Activated naive CD4-positive, alpha-beta T cell treated with Interleukin-2 at 50 U/mL for 16 hours (primary cell): ENCODE measurements around the gene OR52E1.

Experiments used
- DNase-seq: peaks from one replicate; pipeline ENCODE4 v3.0.0-alpha.2; 2020

Gene OR52E1

GRCh38 chr11:5118893-5119292 is 49.5 kb downstream of the OR52E1 start:
- DNase-seq: no peak
